SK-N-SH (cell line): Measurements from ENCODE around the gene FMN1. TPM values are rescaled to one million over a fixed set of nuclear protein-coding genes. Genes with fewer than 3 reads are reported as not detected.

Experiments
- CTCF ChIA-PET: fragments of 300-600, 350-600 bp; formaldehyde crosslinking; extraction: SDS; loops from one replicate; lab custom pipeline; 2021; lab: Yijun Ruan, JAX
- POLR2A ChIA-PET: fragments of 350-600 bp; sonication (Branson Sonifier 250); formaldehyde crosslinking; extraction: SDS; loops from one replicate; lab custom pipeline; 2020; ENCODE audit warnings: antibody characterized with exemption, inconsistent platforms; lab: Yijun Ruan, JAX
- DNase-seq: peaks from one replicate; pipeline ENCODE4 v3.0.0; 2012
- H2AFZ ChIP-seq: fragments of 200-600 bp; sonication (generic); 2 replicates; pipeline ENCODE4 v1.8.1; 2016; ENCODE audit warnings: antibody characterized with exemption, mild to moderate bottlenecking, low read depth
- H3F3A ChIP-seq: fragments of 200-600 bp; sonication (generic); replicated peaks from 2 replicates; pipeline ENCODE3; 2016; ENCODE audit warnings: antibody characterized with exemption, mild to moderate bottlenecking; ENCODE audit not compliant: insufficient read depth
- H3K27ac ChIP-seq, 2 experiments: fragments of 200-500 bp in 1 of 2; fragments of 200-600 bp in 1 of 2; sonication (Bioruptor generic) in 1 of 2; sonication (generic), shearing (Covaris generic) in 1 of 2; 2 replicates each; pipeline versions ENCODE4 v1.5.1 to v1.6.1; 2014 to 2016; ENCODE audit warnings: low read depth in 2 of 2, inconsistent platforms in 1 of 2, low read length in 1 of 2, mild to moderate bottlenecking in 1 of 2, mixed read lengths in 1 of 2
- H3K27me3 ChIP-seq: fragments of 200-600 bp; sonication (generic), shearing (Covaris generic); 2 replicates; pipeline ENCODE4 v1.6.1; 2016; ENCODE audit warnings: mixed run types; ENCODE audit not compliant: insufficient read depth
- H3K36me3 ChIP-seq, 2 experiments: fragments of 200-500 bp in 1 of 2; fragments of 200-600 bp in 1 of 2; sonication (Bioruptor generic) in 1 of 2; sonication (generic) in 1 of 2; replicated peaks in 1 of 2; 2 replicates each; pipeline versions ENCODE3 to v1.5.1; 2014 to 2016; ENCODE audit warnings: low read length in 1 of 2, mild to moderate bottlenecking in 1 of 2; ENCODE audit not compliant: insufficient read depth in 2 of 2, control insufficient read depth in 1 of 2
- H3K4me1 ChIP-seq, 2 experiments: fragments of 200-500 bp in 1 of 2; fragments of 200-600 bp in 1 of 2; sonication (Bioruptor generic) in 1 of 2; sonication (generic), shearing (Covaris generic) in 1 of 2; 2 replicates each; pipeline versions ENCODE4 v1.5.1 to v1.6.1; 2014 to 2016; ENCODE audit warnings: low read depth in 1 of 2, low read length in 1 of 2, mixed run types in 1 of 2; ENCODE audit not compliant: insufficient read depth in 2 of 2, control insufficient read depth in 1 of 2
- H3K4me2 ChIP-seq: fragments of 200-600 bp; sonication (generic), shearing (Covaris generic); 2 replicates; pipeline ENCODE4 v1.6.1; 2017; ENCODE audit warnings: mixed run types
- H3K4me3 ChIP-seq, 2 experiments: fragments of 200-500 bp in 1 of 2; fragments of 200-600 bp in 1 of 2; sonication (Bioruptor generic) in 1 of 2; sonication (generic), shearing (Covaris generic) in 1 of 2; 2 replicates each; pipeline versions ENCODE4 v1.5.1 to v1.8.1; 2014 to 2016; ENCODE audit warnings: low read depth in 2 of 2, inconsistent platforms in 1 of 2, low read length in 1 of 2, mild to moderate bottlenecking in 1 of 2, mixed read lengths in 1 of 2, moderate library complexity in 1 of 2
- H3K79me2 ChIP-seq: fragments of 200-600 bp; sonication (generic); 2 replicates; pipeline ENCODE4 v1.8.1; 2017; ENCODE audit warnings: mild to moderate bottlenecking; ENCODE audit not compliant: insufficient read depth
- H3K9ac ChIP-seq: fragments of 200-600 bp; sonication (generic); 2 replicates; pipeline ENCODE4 v1.6.1; 2017; ENCODE audit warnings: mixed run types
- H3K9me2 ChIP-seq: fragments of 200-600 bp; sonication (generic); 2 replicates; pipeline ENCODE4 v1.6.1; 2017; ENCODE audit warnings: mixed run types
- H3K9me3 ChIP-seq: fragments of 200-600 bp; sonication (generic); 2 replicates; pipeline ENCODE4 v1.6.1; 2017; ENCODE audit warnings: mixed run types, mild to moderate bottlenecking, moderate library complexity
- H4K20me1 ChIP-seq: fragments of 200-600 bp; sonication (generic); 2 replicates; pipeline ENCODE4 v1.6.1; 2017; ENCODE audit warnings: mild to moderate bottlenecking, mixed run types; ENCODE audit not compliant: insufficient read depth
- CHD2 ChIP-seq: fragments of 150-350 bp; IDR thresholded peaks from 2 replicates; pipeline ENCODE4 v1.6.1; 2018; ENCODE audit warnings: low read length; ENCODE audit not compliant: partially characterized antibody
- ELF1 ChIP-seq: IDR thresholded peaks from 2 replicates; pipeline ENCODE4 v1.4.0; 2012
- FOXJ3 ChIP-seq: sonication (generic); formaldehyde crosslinking; IDR thresholded peaks from 2 replicates; pipeline ENCODE4 v1.5.1; 2020; ENCODE audit warnings: mild to moderate bottlenecking, missing genetic modification reagents
- MAX ChIP-seq: IDR thresholded peaks from 2 replicates; pipeline ENCODE4 v1.4.0; 2012; ENCODE audit warnings: low read depth
- MEF2A ChIP-seq: IDR thresholded peaks from 2 replicates; pipeline ENCODE4 v1.4.0; 2012; ENCODE audit warnings: low read depth, borderline replicate concordance
- MXI1 ChIP-seq: IDR thresholded peaks from 2 replicates; pipeline ENCODE4 v1.6.1; 2012; ENCODE audit warnings: mild to moderate bottlenecking, low read depth, low read length, improper control_type of control experiment
- NFIC ChIP-seq: IDR thresholded peaks from 2 replicates; pipeline ENCODE4 v1.4.0; 2012; ENCODE audit warnings: borderline replicate concordance
- NRF1 ChIP-seq: IDR thresholded peaks from 2 replicates; pipeline ENCODE4 v1.6.1; 2012; ENCODE audit warnings: low read depth, mild to moderate bottlenecking, low read length
- POLR2AphosphoS5 ChIP-seq: IDR thresholded peaks from 2 replicates; pipeline ENCODE4 v1.6.1; 2012; ENCODE audit warnings: low read depth, low read length
- RCOR1 ChIP-seq: fragments of 150-350 bp; IDR thresholded peaks from 2 replicates; pipeline ENCODE4 v1.6.1; 2017; ENCODE audit warnings: antibody characterized with exemption, low read length
- RFX5 ChIP-seq: IDR thresholded peaks from 2 replicates; pipeline ENCODE4 v1.6.1; 2012; ENCODE audit warnings: mild to moderate bottlenecking, improper control_type of control experiment, low read length
- SMC3 ChIP-seq: IDR thresholded peaks from 2 replicates; pipeline ENCODE4 v1.6.1; 2012; ENCODE audit warnings: low read depth, low read length, improper control_type of control experiment
- TAF1 ChIP-seq: IDR thresholded peaks from 2 replicates; pipeline ENCODE4 v1.6.1; 2012; ENCODE audit warnings: low read depth, mild to moderate bottlenecking, low read length, moderate library complexity, borderline replicate concordance
- WGBS: methylation state at CpG from one replicate; pipeline ENCODE4 v1.1.6; 2017; ENCODE audit warnings: low lambda C conversion rate; 5-methylcytosine and 5-hydroxymethylcytosine counted together
- polyA plus RNA-seq, 3 experiments: library from polyadenylated mRNA; depleted of rRNA; stranded (reverse); fragments of >200 nt; gene quantifications; 2 replicates each; pipeline ENCODE4 v1.2.3, GENCODE V29; 2012
- TF ChIP-seq, protein P1 (sequence below): IDR thresholded peaks from 2 replicates; pipeline ENCODE4 v1.4.0; 2012; ENCODE audit warnings: low read depth, borderline replicate concordance
- TF ChIP-seq, protein P2 (sequence below): IDR thresholded peaks from 2 replicates; pipeline ENCODE4 v1.4.0; 2012; ENCODE audit warnings: low read depth, borderline replicate concordance
- TF ChIP-seq, protein P3 (sequence below): IDR thresholded peaks from 2 replicates; pipeline ENCODE4 v1.6.1; 2012; ENCODE audit warnings: mild to moderate bottlenecking, low read depth, low read length, moderate library complexity

Gene FMN1
- polyA plus RNA-seq, 1 of the 3 experiments (the other 2 are of a cell fraction): 9.1 TPM

- Histone ChIP-seq H3F3A (peaks cover 46% of the 10 kb centered on the region), H3K4me1 (peaks cover 0 to 9% of the 10 kb centered on the region in 2 experiments; a peak in 2 of 4 replicates), H3K4me3 (no peak overlapping the region), H3K36me3 (peaks cover 24 to 74% of the 10 kb centered on the region in 2 experiments), H4K20me1 (no peaks in the 10 kb centered on the region), H3K79me2 (no peaks in the 10 kb centered on the region; the same call in 1 of the 2 replicates), H2AFZ (no peak overlapping the region), H3K27me3 (no peaks in the 10 kb centered on the region), H3K27ac (no peak overlapping the region), H3K9ac (no peak overlapping the region), H3K9me2 (no peaks in the 10 kb centered on the region), H3K9me3 (peaks cover 5% of the 10 kb centered on the region; the same call in 1 of the 2 replicates), H3K4me2 (no peak overlapping the region)
- 79% methylated on average over 4 of the region's 4 CpGs for WGBS
- POLR2A ChIA-PET: no interaction called here
- DNase-seq: no peak
- TF ChIP-seq, protein P1, sequence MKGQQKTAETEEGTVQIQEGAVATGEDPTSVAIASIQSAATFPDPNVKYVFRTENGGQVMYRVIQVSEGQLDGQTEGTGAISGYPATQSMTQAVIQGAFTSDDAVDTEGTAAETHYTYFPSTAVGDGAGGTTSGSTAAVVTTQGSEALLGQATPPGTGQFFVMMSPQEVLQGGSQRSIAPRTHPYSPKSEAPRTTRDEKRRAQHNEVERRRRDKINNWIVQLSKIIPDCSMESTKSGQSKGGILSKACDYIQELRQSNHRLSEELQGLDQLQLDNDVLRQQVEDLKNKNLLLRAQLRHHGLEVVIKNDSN: no peak
- TF ChIP-seq NRF1: no peak
- TF ChIP-seq, protein P2, sequence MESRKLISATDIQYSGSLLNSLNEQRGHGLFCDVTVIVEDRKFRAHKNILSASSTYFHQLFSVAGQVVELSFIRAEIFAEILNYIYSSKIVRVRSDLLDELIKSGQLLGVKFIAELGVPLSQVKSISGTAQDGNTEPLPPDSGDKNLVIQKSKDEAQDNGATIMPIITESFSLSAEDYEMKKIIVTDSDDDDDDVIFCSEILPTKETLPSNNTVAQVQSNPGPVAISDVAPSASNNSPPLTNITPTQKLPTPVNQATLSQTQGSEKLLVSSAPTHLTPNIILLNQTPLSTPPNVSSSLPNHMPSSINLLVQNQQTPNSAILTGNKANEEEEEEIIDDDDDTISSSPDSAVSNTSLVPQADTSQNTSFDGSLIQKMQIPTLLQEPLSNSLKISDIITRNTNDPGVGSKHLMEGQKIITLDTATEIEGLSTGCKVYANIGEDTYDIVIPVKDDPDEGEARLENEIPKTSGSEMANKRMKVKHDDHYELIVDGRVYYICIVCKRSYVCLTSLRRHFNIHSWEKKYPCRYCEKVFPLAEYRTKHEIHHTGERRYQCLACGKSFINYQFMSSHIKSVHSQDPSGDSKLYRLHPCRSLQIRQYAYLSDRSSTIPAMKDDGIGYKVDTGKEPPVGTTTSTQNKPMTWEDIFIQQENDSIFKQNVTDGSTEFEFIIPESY: no peak
- no peak for TF ChIP-seq POLR2AphosphoS5
- TF ChIP-seq CHD2: no peak
- no peak for TF ChIP-seq RCOR1
- no peak for TF ChIP-seq MEF2A
- TF ChIP-seq, protein P3, sequence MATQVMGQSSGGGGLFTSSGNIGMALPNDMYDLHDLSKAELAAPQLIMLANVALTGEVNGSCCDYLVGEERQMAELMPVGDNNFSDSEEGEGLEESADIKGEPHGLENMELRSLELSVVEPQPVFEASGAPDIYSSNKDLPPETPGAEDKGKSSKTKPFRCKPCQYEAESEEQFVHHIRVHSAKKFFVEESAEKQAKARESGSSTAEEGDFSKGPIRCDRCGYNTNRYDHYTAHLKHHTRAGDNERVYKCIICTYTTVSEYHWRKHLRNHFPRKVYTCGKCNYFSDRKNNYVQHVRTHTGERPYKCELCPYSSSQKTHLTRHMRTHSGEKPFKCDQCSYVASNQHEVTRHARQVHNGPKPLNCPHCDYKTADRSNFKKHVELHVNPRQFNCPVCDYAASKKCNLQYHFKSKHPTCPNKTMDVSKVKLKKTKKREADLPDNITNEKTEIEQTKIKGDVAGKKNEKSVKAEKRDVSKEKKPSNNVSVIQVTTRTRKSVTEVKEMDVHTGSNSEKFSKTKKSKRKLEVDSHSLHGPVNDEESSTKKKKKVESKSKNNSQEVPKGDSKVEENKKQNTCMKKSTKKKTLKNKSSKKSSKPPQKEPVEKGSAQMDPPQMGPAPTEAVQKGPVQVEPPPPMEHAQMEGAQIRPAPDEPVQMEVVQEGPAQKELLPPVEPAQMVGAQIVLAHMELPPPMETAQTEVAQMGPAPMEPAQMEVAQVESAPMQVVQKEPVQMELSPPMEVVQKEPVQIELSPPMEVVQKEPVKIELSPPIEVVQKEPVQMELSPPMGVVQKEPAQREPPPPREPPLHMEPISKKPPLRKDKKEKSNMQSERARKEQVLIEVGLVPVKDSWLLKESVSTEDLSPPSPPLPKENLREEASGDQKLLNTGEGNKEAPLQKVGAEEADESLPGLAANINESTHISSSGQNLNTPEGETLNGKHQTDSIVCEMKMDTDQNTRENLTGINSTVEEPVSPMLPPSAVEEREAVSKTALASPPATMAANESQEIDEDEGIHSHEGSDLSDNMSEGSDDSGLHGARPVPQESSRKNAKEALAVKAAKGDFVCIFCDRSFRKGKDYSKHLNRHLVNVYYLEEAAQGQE: no peak
- no peak for TF ChIP-seq ELF1
- TF ChIP-seq NFIC: no peak
- no peak for TF ChIP-seq MAX
- TF ChIP-seq RFX5: no peak
- TF ChIP-seq SMC3: no peak
- no peak for TF ChIP-seq TAF1
- no peak for TF ChIP-seq MXI1
- TF ChIP-seq FOXJ3 (CRISPR knock-in tag): no peak
- CTCF ChIA-PET: no interaction called here
Observed at GRCh38 chr15:32778391-32779176, 415.9 kb downstream of the FMN1 start.
